Lung microvascular endothelial cell (primary cell): ENCODE results near the gene PPP4R4. TPM values are rescaled to one million over a fixed set of nuclear protein-coding genes. Genes with fewer than 3 reads are reported as not detected.

Source experiments
- DNase-seq, 2 donors: peaks; one replicate each; pipeline versions ENCODE4 v3.0.0 to v3.0.0-alpha.2; 2010; ENCODE audit warnings: low read depth in 2 of 2
- total RNA-seq: library from RNA; depleted of rRNA; stranded (reverse); fragments of >200 nt; gene quantifications from 2 replicates; pipeline ENCODE4 v1.2.1, GENCODE V29; 2014

Gene PPP4R4
- total RNA-seq, 1 donor from 2014 or later: not detected

DNA sequence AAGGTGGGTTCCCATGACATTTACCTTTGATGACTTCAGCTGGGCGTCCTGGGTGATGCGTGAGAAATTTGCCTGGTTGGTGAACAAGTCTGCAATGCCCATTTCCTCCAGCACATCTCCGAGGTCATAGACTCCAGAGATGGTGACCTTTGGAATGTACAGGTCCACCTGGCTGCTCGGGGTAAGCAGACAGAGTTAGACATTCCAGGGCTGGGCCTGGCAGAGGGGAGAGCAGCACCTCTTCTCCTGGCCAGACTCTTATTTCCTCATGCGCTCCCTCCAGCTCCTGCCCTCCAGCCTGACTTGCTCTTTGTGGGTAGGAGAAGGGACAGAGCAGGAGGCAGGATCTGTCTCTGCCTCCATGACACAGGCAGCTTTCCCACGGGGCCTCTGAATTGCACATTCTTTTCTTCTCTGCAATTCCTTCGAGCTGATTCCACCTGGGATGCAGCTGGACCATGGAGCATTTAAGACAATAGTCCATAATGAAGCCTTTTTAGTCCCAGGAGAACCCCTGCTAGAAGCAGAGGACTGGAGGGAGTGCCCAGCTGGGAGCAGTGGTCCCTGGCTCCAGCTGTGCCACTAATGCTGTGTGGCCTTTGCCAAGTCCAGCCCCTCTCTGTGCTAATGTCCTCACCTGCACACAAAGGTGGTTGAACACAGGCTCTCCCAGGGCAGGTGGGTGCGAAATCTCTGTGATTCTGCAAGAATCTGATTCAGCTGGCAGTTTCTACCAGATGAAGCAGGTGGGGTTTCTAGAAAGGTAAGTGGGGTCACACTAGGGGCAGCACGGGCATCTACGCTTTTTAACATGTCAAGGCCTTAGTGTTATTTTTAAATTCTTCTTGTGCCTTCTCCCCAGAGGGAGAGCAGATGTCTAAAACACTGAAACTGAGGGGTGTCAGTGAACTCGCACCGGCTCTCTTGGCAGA is 132.2 kb downstream of the PPP4R4 start:
- DNase-seq: no peak

DNA sequence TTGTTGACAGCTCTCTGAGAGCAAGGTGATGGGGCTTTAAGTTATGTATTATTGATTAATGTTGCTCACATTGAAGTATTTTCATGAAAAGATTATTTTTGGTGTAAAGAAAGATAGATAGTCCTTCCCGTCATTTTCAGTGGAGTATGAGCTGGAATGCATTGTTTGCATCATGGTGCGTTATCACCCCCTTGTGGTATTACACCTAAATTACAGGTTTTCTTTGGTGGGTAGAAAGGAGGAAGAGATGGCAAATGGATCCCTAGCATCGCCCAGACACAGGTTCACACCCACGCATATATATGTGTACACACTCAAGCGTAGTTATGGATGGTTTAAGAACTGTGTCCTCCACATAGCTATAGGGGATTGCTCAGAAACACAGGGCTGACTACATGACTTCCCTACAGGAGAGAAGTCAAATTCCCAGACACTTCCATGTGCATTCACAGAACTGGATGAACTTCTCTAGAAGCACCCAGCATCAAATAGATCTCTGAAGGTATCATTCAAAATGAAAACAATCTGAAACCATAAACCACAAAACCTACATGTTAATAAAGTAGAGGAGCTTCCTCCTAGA is 133.4 kb downstream of the PPP4R4 start:
- no peak for DNase-seq

DNA sequence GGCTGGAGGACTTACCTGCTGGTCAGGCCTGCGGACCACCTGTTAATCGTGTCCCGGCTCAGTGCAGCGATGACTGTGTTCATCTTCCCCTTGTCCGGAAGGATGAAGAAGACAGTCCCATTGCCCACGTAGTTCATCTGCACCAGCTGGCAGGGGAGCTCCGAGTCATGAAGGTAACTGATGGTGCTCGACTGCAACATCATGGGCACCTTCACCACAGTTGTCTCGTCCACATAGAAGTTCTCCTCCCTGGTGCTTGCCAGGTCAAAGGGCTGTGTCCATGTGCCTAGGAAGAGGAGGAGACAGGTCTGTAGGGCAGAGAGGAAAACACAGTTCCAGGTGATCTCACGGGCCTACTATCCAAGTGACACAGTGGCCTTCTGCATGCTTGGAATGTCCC is 135.6 kb downstream of the PPP4R4 start:
- no peak for DNase-seq

DNA sequence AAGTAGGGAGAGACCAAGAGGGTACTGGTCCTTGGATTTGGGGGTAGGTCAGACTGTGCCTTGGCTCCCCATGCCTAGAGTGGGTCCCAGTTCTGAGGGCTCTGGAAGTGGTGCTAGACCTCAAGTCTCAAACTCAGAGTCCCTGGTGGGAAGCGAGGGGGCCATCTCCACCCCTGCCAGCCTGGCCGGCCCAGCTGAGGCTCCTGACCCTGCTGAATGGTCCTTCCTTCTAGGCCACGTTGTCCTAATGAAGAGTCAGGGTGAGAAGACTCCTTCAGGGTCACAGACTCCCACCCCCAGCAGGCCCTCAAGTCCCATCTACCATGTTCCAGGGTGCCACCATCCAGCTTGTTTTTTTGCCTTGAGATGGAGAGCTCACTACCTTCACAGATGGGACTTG is 136.1 kb downstream of the PPP4R4 start:
- no peak for DNase-seq

DNA sequence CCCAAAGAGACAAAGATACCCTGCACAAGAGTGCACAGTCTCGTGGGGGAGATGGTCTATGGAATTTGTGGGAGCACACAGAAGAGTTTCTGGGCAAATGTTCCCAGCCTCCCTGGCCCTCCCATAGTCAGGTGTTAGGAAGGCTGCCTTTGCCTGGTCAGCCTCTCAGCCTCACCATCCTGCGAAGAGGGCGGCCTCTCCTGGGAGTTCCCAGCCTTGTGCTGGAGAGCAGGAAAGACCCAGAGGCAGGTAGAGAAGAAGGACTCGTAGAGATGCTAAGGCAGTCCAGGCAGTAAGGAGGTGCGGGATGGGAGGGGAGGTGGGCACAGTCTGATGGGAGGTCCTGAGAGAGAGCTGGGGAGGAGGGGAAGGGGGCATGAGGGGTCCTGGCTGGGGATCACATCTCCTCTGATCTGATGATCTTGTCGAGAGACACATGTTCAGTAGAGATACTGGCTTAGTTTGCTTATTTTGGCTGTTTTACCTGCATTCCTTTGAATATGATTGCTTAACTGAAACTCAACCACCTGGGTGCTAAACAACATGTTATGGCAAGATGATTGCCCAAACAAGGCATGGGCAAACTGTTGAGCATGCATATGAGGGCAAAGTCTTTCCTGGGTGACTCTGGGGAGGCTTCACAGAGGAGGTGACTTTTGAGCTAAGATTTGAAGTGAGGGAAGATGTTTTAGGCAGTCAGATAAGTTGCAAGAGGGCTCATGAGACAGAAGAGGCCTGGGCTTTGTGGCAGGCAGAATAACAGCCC is 138.5 kb downstream of the PPP4R4 start:
- DNase-seq: no peak

DNA sequence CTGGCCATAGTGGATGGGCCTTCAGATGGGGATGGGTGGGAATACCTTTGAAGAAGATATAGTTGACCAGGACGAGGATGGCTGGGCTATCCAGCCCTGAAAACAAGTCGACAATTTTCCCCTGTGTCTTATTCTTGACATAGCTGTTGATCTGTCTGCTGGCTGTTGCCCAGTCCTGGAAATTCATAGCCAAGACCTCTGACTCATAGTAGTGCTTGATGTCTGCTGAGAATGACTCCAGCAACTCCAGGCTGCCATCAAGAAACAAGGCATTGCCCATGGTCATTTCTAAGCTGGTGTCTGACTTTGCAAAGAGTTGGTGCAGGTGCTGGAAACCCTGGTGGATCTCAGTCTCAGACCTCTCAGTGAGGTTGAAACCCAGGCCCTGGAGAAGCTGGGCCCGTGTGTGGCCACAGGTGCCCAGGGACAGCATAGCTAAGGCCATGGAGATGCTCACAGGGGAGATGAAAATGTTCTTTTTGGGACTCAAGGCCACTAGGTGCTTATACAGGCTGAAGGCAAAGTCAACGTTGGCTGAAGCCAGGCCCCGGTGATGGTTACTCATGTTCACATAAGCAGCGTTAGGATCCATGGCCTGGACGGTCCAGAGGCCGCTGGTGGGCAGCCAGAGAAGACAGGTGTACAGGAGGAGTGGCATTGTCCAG is 140.0 kb downstream of the PPP4R4 start:
- no peak for DNase-seq

DNA sequence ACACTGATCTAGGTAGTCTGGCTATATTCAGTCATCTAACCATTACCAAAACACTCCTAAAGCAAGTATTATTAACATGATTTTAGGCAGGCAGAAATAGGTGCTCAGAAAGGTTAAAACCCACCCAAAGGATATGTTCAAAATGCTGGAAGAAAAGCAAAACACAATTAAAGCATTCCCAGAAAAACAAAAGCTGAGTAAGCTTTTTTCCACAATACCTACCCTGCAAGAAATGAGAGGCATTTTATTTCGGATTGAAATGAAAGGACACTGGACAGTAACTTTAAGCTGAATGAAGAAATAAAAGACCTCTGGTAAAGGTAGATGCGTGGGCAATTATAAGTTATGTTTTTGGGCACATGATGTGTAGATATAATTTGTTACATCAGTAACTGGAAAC is 140.8 kb downstream of the PPP4R4 start:
- DNase-seq: no peak

DNA sequence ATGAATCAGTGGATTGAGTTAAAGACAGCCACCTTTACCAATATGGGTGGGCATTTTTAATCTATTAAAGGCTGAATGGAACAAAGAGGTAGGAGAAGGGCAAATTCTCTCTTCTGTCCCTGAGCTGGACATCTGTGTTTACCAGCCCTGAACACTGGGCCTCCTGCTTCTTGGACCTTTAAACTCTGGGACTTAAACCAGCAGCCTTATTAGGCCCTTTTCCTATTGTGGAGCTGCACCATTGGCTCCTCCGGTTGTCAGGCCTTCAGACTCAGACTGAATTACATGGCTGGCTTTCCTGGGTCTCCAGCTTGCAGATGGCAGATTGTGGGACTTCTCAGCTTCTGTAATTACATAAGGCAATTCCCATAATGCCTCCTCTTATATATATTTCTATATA is 142.6 kb downstream of the PPP4R4 start:
- DNase-seq: no peak

DNA sequence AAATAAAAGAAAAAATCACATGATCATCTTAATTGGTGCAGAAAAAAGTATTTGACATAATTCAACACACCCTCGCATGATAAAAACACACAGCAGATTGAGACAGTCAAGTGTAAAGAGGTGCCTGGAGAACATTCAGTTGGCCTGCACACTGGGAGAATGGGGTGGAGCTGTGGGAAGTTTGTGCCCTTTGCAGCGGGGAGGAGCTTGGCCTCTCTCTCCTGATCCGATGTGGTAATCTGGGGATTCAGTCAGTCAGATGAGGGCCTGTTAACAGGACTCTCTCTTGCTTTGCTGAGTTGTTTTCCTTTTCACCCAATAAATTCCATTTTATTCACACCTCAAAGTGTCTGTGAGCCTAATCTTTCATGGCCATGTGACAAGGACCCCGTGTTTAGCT is 143.1 kb downstream of the PPP4R4 start:
- DNase-seq: no peak

DNA sequence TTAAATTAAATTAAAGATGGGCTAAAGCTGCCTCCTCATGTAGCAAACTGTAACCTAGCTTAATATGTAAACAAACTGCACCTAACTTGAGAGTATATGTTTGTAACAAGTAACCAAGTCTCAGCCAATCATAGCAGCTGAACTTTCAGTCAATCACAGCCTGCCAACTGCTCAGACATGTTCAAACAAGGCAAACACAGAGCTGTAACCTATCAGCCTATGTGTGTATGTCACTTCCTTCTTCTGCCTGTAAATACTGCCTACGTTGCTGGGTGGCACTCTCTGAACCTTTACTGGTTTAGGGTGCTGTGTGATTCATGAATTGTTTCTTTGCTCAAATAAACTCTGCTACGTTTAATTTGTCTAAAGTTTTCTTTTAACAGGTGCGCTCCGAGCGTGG is 146.1 kb downstream of the PPP4R4 start:
- DNase-seq: no peak

DNA sequence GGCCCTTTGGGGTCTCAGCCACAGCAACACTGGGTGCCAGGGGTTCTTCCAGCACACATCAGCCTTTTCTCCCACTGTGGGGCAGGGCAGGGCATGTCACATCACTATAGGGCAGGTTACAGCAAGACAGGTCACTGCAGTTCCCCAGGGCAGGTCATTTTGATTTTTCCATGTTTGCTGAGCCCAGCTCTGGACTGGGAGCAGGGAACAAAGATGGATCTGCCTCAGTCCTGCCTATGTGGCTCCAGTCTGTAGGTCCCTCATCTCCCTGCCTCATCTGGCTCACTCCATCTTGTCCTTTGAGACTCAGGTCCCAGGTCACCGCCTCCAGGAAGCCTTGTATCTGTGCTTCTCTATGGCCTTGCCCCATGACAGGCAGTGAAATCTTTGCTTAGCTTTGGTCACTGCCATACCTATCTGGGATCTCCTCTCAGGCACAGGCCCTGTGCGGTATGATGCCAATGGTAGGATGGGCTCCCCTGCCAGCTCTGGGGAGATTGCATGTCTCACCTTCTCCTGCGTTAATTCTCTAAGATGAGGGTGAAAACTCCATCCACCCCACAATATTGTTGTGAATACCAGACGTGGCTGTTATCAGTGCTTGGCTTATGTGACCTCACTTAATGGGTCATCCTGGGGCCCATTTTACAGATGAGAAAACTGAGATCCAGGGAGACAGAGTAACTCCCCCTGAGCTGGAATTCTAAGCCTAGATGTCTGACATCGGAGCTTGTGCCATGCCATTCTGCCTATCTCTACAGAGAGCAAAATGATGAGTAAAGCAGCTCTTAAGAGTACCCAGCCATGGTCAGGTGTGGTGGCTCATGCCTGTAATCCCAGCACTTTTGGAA is 147.5 kb downstream of the PPP4R4 start:
- DNase-seq: no peak

DNA sequence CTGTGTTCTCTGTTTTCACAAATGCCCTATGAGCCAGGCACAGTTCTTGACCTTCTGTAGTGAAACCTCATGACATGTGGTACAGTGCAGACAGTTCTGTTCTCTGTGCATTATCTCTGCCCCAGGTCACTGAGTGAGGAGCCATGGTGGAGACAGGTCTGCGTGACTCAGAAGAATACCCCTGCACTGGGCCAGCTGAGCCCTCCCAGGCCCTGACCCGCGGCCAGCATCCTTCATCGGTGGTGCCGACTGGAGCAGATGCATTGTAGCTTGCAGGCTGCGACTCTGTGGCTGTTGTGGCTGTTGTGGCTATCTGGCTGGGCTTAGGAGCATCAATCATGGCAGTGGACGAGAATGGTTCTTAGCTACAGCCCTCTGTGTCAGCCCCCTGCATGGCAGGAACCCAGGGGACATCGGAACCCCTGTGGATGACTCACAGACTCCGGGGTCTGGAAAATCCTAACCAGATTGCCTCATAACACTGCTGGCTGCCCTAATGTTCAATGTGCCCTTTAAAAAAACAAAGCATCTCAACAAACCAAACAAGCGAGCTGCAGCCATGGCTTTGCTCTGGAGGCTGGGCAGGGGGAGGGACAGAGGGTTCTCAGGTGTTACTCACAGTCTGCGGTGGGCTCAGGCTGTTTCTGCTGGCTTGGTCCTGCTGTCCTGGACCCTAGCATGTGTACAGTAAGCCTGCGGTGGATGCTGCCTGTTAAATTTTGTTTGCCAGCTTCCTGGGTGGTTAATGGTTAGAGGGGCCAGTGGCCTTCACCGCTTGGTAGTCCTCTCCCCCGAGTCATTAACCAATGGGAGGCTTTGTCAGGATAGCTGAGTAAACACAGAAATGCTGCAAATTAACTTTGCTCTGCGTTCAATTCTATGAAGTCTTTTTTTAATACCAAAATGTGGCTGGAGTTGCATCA is 148.8 kb downstream of the PPP4R4 start, which contains the start of gene SERPINA6:
Gene SERPINA6 (minus strand): TSS at position 689 of the 923 bp plus-strand sequence. CDS start 8,688 bp downstream, outside the sequence.
- DNase-seq: no peak

DNA sequence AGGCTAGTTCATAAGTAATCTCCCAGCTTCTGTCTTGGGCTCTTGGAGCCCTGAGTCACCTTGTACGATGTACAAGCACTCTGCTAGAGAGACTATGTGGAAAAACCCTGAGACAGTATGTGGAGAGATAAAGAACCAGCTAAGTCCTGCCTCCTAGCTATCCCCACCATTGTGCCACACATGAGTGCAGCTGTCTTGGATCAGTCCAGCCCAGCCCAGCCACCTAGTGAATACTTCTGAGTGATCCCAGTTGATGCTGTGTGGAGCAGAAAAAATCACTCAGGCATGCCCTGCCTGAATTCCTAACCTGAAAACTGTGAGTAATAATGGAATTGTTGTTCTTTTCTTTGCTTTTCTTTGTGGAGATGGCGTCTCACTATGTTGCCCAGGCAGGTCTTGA is 154.1 kb downstream of the PPP4R4 start:
- DNase-seq: no peak

Other genes with a start within 250 kb of the PPP4R4 start
- gene FAM181A, start 247.0 kb upstream of the PPP4R4 start, total RNA-seq: not detected in 2 replicates
- not detected in 2 replicates for gene ASB2, start 197.8 kb upstream of the PPP4R4 start, total RNA-seq
- gene CCDC197, start 177.0 kb upstream of the PPP4R4 start, total RNA-seq: not detected in 2 replicates
- 0.40 and 0.44 TPM in 2 replicates for gene OTUB2, start 148.0 kb upstream of the PPP4R4 start, total RNA-seq
- 53.8 and 79.8 TPM in 2 replicates for gene DDX24, start 93.1 kb upstream of the PPP4R4 start, total RNA-seq
- gene IFI27L1, start 93.0 kb upstream of the PPP4R4 start, total RNA-seq: 8.3 and 14.2 TPM in 2 replicates
- 7.9 and 78.0 TPM in 2 replicates for gene IFI27, start 63.6 kb upstream of the PPP4R4 start, total RNA-seq
- 9.3 and 15.0 TPM in 2 replicates for gene IFI27L2, start 44.7 kb upstream of the PPP4R4 start, total RNA-seq
- not detected in 2 replicates for gene SERPINA10, start 118.9 kb downstream of the PPP4R4 start, total RNA-seq
- gene SERPINA6, start 149.0 kb downstream of the PPP4R4 start, total RNA-seq: not detected in 2 replicates
- gene SERPINA2, start 192.4 kb downstream of the PPP4R4 start, total RNA-seq: not detected in 2 replicates
- gene SERPINA1, start 214.3 kb downstream of the PPP4R4 start, total RNA-seq: not detected in 2 replicates